Mesodermal cell (in vitro differentiated cells): ENCODE results near the gene SLC7A11.

Experiments
- H3K27ac ChIP-seq: 2 replicates; pipeline ENCODE4 v1.7.0; 2013; ENCODE audit warnings: mild to moderate bottlenecking, low read depth, low read length, moderate library complexity; ENCODE audit not compliant: severe bottlenecking
- H3K36me3 ChIP-seq: 2 replicates; pipeline ENCODE4 v1.7.1; 2013; ENCODE audit warnings: mild to moderate bottlenecking, low read length, moderate library complexity; ENCODE audit not compliant: control insufficient read depth, insufficient read depth
- H3K4me1 ChIP-seq: one replicate; pipeline ENCODE4 v1.7.1; 2013; ENCODE audit warnings: mild to moderate bottlenecking, low read length; ENCODE audit not compliant: insufficient read depth, control insufficient read depth, poor library complexity, severe bottlenecking
- H3K4me3 ChIP-seq: 2 replicates; pipeline ENCODE4 v1.7.0; 2013; ENCODE audit warnings: low read length, control low read depth, mild to moderate bottlenecking; ENCODE audit not compliant: insufficient read depth, poor library complexity, severe bottlenecking; ENCODE audit errors: extremely low read depth
- H3K9me3 ChIP-seq: 2 replicates; pipeline ENCODE4 v1.7.1; 2013; ENCODE audit warnings: mild to moderate bottlenecking, low read length, moderate library complexity; ENCODE audit not compliant: control insufficient read depth
- WGBS, 2 experiments: methylation state at CpG; one replicate each; pipeline ENCODE4 v1.1.5; 2013; ENCODE audit warnings: missing lambda C conversion rate in 2 of 2; ENCODE audit not compliant: insufficient coverage in 2 of 2; 5-methylcytosine and 5-hydroxymethylcytosine counted together

Gene SLC7A11

DNA sequence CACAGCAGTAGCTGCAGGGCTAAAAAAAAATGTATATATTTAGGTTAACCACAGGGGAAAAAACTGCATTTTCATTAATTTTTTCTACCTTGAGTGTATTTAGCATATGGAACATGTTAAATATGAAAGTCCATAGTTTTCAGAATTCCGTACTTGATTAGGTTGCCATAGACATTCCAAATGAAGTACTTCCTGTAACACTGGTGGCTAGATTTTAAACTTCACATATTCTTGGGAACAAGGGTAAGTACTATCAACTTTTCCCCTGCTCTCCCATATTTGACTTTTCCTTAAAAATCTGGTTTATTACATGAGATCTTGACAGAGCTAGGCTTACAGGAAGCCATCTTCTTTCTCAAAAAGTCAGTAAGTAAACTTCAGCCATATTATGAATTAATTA, 9.8 kb downstream of the SLC7A11 start:
- peaks cover 11% of the 10 kb centered on the region for H3K36me3 ChIP-seq
- H3K4me1 ChIP-seq, result peaks cover 6% of the 10 kb centered on the region
- no peaks in the 10 kb centered on the region for H3K9me3 ChIP-seq
- WGBS, 2 experiments, result 100% methylated on average over 1 of the region's 1 CpG; no CpG with 5 or more reads in 1 of the 2 experiments
- H3K4me3 ChIP-seq, result no peak overlapping the region
- H3K27ac ChIP-seq, result no peak overlapping the region

GRCh38 chr4:138230048-138230447, 12.1 kb downstream of the SLC7A11 start:
- Histone ChIP-seq H3K9me3 (no peaks in the 10 kb centered on the region), H3K27ac (no peak overlapping the region), H3K4me1 (peaks cover 9% of the 10 kb centered on the region), H3K4me3 (no peak overlapping the region), H3K36me3 (peaks cover 11% of the 10 kb centered on the region)
- WGBS, 2 experiments, result no CpG with 5 or more reads among the region's 3 CpGs

GRCh38 chr4:138229160-138229559, 13.0 kb downstream of the SLC7A11 start:
- H3K4me3 ChIP-seq, result no peak overlapping the region
- no peaks in the 10 kb centered on the region for H3K9me3 ChIP-seq
- no peak overlapping the region for H3K27ac ChIP-seq
- peaks cover 9% of the 10 kb centered on the region for H3K4me1 ChIP-seq
- peaks cover 11% of the 10 kb centered on the region for H3K36me3 ChIP-seq
- no CpG with 5 or more reads among the region's 2 CpGs for WGBS, 2 experiments

GRCh38 chr4:138226351-138226750, 15.8 kb downstream of the SLC7A11 start:
- H3K4me3 ChIP-seq, result no peak overlapping the region
- no CpG with 5 or more reads among the region's 3 CpGs for WGBS, 2 experiments

DNA sequence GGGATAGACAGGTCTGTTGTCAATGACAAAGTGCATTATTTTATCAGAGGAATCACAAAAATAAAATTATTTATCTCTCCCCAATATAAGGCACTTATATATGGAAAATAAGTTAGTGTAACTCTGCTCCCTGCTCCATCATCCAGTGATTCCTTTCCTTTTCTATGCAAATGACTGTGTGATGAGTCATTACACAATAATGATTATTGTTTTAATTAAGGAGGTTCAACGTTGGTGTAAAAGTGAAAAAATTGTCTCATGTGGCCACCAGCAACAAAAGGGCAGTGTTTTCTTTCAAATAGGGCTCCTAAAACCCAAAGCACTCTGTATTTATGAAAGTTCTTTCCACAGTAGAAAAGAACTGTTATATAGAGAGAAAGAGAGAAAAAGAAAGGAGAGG, 16.7 kb downstream of the SLC7A11 start:
- H3K36me3 ChIP-seq, result peaks cover 6% of the 10 kb centered on the region
- no peaks in the 10 kb centered on the region for H3K9me3 ChIP-seq
- peak overlapping the region; percentile 30 for H3K27ac ChIP-seq
- peaks cover 9% of the 10 kb centered on the region for H3K4me1 ChIP-seq
- no peak overlapping the region for H3K4me3 ChIP-seq
- WGBS, 2 experiments, result no CpG with 5 or more reads among the region's 1 CpG

More at GRCh38 chr4:138226351-138226750, 15.8 kb downstream of the SLC7A11 start:
- Histone ChIP-seq H3K4me1 (peaks cover 9% of the 10 kb centered on the region), H3K36me3 (peaks cover 6% of the 10 kb centered on the region), H3K27ac (no peak overlapping the region), H3K9me3 (no peaks in the 10 kb centered on the region)

DNA sequence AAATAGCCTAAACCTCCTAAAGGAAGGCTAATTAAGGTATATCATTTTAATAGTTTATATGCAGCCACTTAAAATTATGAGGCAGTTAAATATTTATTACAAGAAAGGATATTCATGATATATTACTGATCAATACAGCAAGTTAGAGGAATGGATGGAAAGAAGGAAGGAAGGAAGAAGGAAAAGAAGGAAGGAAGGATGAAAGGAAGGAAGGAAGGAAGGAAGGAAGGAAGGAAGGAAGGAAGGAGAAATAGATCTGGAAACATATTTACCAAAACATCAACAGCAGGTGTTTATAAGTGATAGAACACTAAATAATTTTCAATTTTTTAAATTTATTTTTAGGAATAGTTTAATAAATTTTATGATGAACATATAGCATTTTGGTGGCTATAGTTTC, 17.5 kb downstream of the SLC7A11 start:
- H3K27ac ChIP-seq, result no peak overlapping the region
- H3K36me3 ChIP-seq, result peaks cover 6% of the 10 kb centered on the region
- H3K9me3 ChIP-seq, result no peaks in the 10 kb centered on the region
- no peak overlapping the region for H3K4me3 ChIP-seq
- peaks cover 9% of the 10 kb centered on the region for H3K4me1 ChIP-seq

DNA sequence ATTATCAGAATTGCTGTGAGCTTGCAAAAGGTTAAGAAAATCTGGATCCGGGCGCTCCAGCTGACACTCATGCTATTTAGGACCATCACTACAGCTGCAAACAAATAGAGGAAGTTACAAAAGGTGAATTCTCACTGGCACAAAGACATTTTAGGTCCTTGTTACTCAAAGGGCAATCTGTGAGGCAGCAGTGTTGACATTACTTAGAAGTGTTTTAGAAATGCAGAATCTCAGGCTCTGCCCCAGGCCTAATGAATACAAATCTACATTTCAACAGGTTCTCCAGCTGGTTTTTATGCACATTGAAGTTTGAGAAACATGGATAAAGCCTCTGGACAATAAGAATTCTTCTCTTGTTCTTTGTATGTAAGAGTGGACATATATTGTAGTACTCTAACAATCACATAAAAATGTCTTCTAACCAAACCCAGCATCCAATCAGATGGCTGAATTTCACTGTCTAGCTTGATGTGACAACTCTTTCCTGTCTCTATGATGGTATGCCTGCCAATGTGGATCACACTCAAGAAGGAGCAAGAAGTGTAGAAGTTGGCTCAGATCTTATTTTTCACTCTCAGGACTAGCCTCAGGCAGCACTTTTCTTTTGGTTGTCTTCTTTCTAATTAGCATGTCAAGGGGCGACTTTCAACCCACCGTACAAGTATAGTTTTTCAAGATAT, 18.8 kb downstream of the SLC7A11 start:
- Histone ChIP-seq H3K36me3 (peaks cover 6% of the 10 kb centered on the region), H3K4me1 (peaks cover 9% of the 10 kb centered on the region), H3K9me3 (no peaks in the 10 kb centered on the region), H3K4me3 (no peak overlapping the region), H3K27ac (no peak overlapping the region)
- 30% methylated on average over 2 of the region's 4 CpGs; no CpG with 5 or more reads in 1 of the 2 experiments for WGBS, 2 experiments

- Histone ChIP-seq H3K9me3 (no peaks in the 10 kb centered on the region), H3K4me1 (peaks cover 9% of the 10 kb centered on the region), H3K36me3 (peaks cover 6% of the 10 kb centered on the region), H3K4me3 (no peak overlapping the region), H3K27ac (no peak overlapping the region)
- 55 to 60% methylated on average over 3 to 4 of the region's 4 CpGs for WGBS, 2 experiments
Measured at GRCh38 chr4:138222046-138222445, 20.1 kb downstream of the SLC7A11 start.

- H3K27ac ChIP-seq, result no peak overlapping the region
- H3K4me3 ChIP-seq, result no peak overlapping the region
- peaks cover 6% of the 10 kb centered on the region for H3K4me1 ChIP-seq
- peaks cover 9% of the 10 kb centered on the region for H3K36me3 ChIP-seq
- no peaks in the 10 kb centered on the region for H3K9me3 ChIP-seq
- 80 to 100% methylated on average over 3 of the region's 5 CpGs for WGBS, 2 experiments
Measured at GRCh38 chr4:138218976-138219375, 23.2 kb downstream of the SLC7A11 start.

DNA sequence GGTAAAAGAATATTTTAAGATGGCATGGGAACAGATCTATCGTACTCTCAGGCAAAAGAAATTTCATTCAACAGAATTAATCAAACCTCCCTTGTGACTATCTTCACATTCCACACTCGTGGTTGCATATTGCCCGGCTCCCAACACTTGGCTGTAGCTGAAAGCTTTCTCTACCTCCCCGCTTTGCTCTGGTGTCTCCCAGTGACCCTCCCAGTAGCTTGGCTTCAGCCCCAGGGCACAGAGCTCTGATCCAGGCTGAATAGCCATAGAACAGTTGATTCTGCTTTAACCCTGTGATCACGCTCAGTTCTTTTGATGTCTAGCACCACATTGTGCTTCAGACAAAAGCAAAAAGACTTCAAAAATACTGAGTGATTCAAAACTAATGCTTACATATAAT, 24.6 kb downstream of the SLC7A11 start:
- 62 to 66% methylated on average over 3 to 4 of the region's 5 CpGs for WGBS, 2 experiments
- Histone ChIP-seq H3K4me3 (no peak overlapping the region), H3K9me3 (no peaks in the 10 kb centered on the region), H3K36me3 (peaks cover 9% of the 10 kb centered on the region), H3K27ac (no peak overlapping the region), H3K4me1 (peaks cover 6% of the 10 kb centered on the region)

- H3K27ac ChIP-seq, result no peak overlapping the region
- 55 to 100% methylated on average over 1 to 2 of the region's 4 CpGs for WGBS, 2 experiments
- peaks cover 9% of the 10 kb centered on the region for H3K36me3 ChIP-seq
- H3K4me1 ChIP-seq, result peaks cover 6% of the 10 kb centered on the region
- H3K4me3 ChIP-seq, result no peak overlapping the region
- no peaks in the 10 kb centered on the region for H3K9me3 ChIP-seq
Measured at GRCh38 chr4:138216272-138216867, 25.8 kb downstream of the SLC7A11 start.
